Skeletal muscle cell (primary cell): Measurements from ENCODE around the gene DCLK2.
"Not testable (repeated sequence)": the region's sequence is repeated elsewhere in the genome, so short reads cannot be mapped to it uniquely, and the experiment has no call there.

Experiments
- DNase-seq: peaks from one replicate; pipeline ENCODE4 v3.0.0-alpha.2; 2010; ENCODE audit warnings: low read depth
- H3K4me3 ChIP-seq: 2 replicates; pipeline ENCODE4 v1.5.1; 2011; ENCODE audit warnings: low read depth, mild to moderate bottlenecking, control low read depth, low read length, moderate library complexity

DCLK2 gene

GRCh38 chr4:150140774-150141400 is 62.6 kb downstream of the DCLK2 start:
- no peak overlapping the region for H3K4me3 ChIP-seq
- no peak for DNase-seq

- no peak overlapping the region for H3K4me3 ChIP-seq
- no peak for DNase-seq
Measured at GRCh38 chr4:150141756-150142155, 63.5 kb downstream of the DCLK2 start.

- H3K4me3 ChIP-seq: no peak overlapping the region
- no peak for DNase-seq
Measured at GRCh38 chr4:150142831-150143230, 64.6 kb downstream of the DCLK2 start.

GRCh38 chr4:150145090-150145945 is 67.1 kb downstream of the DCLK2 start:
- no peak for DNase-seq
- H3K4me3 ChIP-seq: no peak overlapping the region

GRCh38 chr4:150145946-150146340 is 67.7 kb downstream of the DCLK2 start:
- no peak for DNase-seq
- no peak overlapping the region for H3K4me3 ChIP-seq

- H3K4me3 ChIP-seq: no peak overlapping the region
- peak; percentile 53 for DNase-seq
Measured at GRCh38 chr4:150149381-150149780, 71.1 kb downstream of the DCLK2 start.

GRCh38 chr4:150150629-150151062 is 72.4 kb downstream of the DCLK2 start:
- no peak overlapping the region for H3K4me3 ChIP-seq
- DNase-seq: no peak

- no peak overlapping the region for H3K4me3 ChIP-seq
- peak; percentile 33 for DNase-seq
Measured at GRCh38 chr4:150152766-150153165, 74.5 kb downstream of the DCLK2 start.

GRCh38 chr4:150155391-150155790 is 77.1 kb downstream of the DCLK2 start:
- H3K4me3 ChIP-seq: no peak overlapping the region
- no peak for DNase-seq

- no peak for DNase-seq
- no peak overlapping the region for H3K4me3 ChIP-seq
Measured at GRCh38 chr4:150156543-150156942, 78.3 kb downstream of the DCLK2 start.

GRCh38 chr4:150158041-150158440 is 79.8 kb downstream of the DCLK2 start:
- no peak overlapping the region for H3K4me3 ChIP-seq
- DNase-seq: no peak

GRCh38 chr4:150160473-150160872 is 82.2 kb downstream of the DCLK2 start:
- no peak overlapping the region for H3K4me3 ChIP-seq
- DNase-seq: no peak

GRCh38 chr4:150161109-150161508 is 82.9 kb downstream of the DCLK2 start:
- H3K4me3 ChIP-seq: no peak overlapping the region

GRCh38 chr4:150162020-150162419 is 83.8 kb downstream of the DCLK2 start:
- not testable (repeated sequence) for DNase-seq, H3K4me3 ChIP-seq

More at GRCh38 chr4:150161109-150161508, 82.9 kb downstream of the DCLK2 start:
- no peak for DNase-seq

GRCh38 chr4:150164055-150164454 is 85.8 kb downstream of the DCLK2 start:
- H3K4me3 ChIP-seq: no peak overlapping the region
- no peak for DNase-seq

GRCh38 chr4:150164956-150165629 is 86.8 kb downstream of the DCLK2 start:
- H3K4me3 ChIP-seq: no peak overlapping the region
- DNase-seq: no peak

- DNase-seq: no peak
- H3K4me3 ChIP-seq: no peak overlapping the region
Measured at GRCh38 chr4:150167054-150167453, 88.8 kb downstream of the DCLK2 start.

- no peak overlapping the region for H3K4me3 ChIP-seq
- DNase-seq: no peak
Measured at GRCh38 chr4:150173432-150173861, 95.2 kb downstream of the DCLK2 start.

- no peak for DNase-seq
Measured at GRCh38 chr4:150173982-150174398, 95.7 kb downstream of the DCLK2 start.

GRCh38 chr4:150176547-150176946 is 98.3 kb downstream of the DCLK2 start:
- DNase-seq: peak; percentile 39
- no peak overlapping the region for H3K4me3 ChIP-seq

More at GRCh38 chr4:150173982-150174398, 95.7 kb downstream of the DCLK2 start:
- no peak overlapping the region for H3K4me3 ChIP-seq
